HEK293 (cell line): ENCODE measurements around the gene TTC23L.

Source experiments
- HOXD13 ChIP-seq: sonication (generic); formaldehyde crosslinking; IDR thresholded peaks from 2 replicates; pipeline ENCODE4 v1.8.0; 2022; ENCODE audit warnings: missing genetic modification reagents, borderline replicate concordance
- SP3 ChIP-seq: fragments of 450-650 bp; formaldehyde crosslinking; IDR thresholded peaks from 2 replicates; pipeline ENCODE4 v1.5.1; 2016; ENCODE audit warnings: missing biosample characterization, missing genetic modification characterization
- ZNF132 ChIP-seq: fragments of 450-650 bp; formaldehyde crosslinking; IDR thresholded peaks from 2 replicates; pipeline ENCODE4 v1.5.1; 2017; ENCODE audit warnings: missing biosample characterization, missing genetic modification characterization, borderline replicate concordance
- ZNF146 ChIP-seq: fragments of 450-650 bp; formaldehyde crosslinking; IDR thresholded peaks from 2 replicates; pipeline ENCODE4 v1.5.1; 2016; ENCODE audit warnings: missing biosample characterization, missing genetic modification characterization
- ZNF155 ChIP-seq: fragments of 450-650 bp; formaldehyde crosslinking; IDR thresholded peaks from 2 replicates; pipeline ENCODE4 v1.5.1; 2016; ENCODE audit warnings: missing biosample characterization, missing genetic modification characterization
- ZNF24 ChIP-seq: fragments of 450-650 bp; formaldehyde crosslinking; IDR thresholded peaks from 2 replicates; pipeline ENCODE4 v1.5.1; 2016; ENCODE audit warnings: missing biosample characterization, missing genetic modification characterization
- ZNF311 ChIP-seq: fragments of 450-650 bp; formaldehyde crosslinking; IDR thresholded peaks from 2 replicates; pipeline ENCODE4 v1.5.1; 2017; ENCODE audit warnings: missing biosample characterization, missing genetic modification characterization, borderline replicate concordance
- ZNF670 ChIP-seq: fragments of 450-650 bp; formaldehyde crosslinking; IDR thresholded peaks from 2 replicates; pipeline ENCODE4 v1.5.1; 2016; ENCODE audit warnings: missing biosample characterization, missing genetic modification characterization, low read depth
- TF ChIP-seq, protein P1 (sequence below): fragments of 450-650 bp; formaldehyde crosslinking; IDR thresholded peaks from 2 replicates; pipeline ENCODE4 v1.5.1; 2016; ENCODE audit warnings: missing biosample characterization, missing genetic modification characterization
- TF ChIP-seq, protein P2 (sequence below): fragments of 450-650 bp; formaldehyde crosslinking; IDR thresholded peaks from 2 replicates; pipeline ENCODE4 v1.5.1; 2016; ENCODE audit warnings: missing biosample characterization, missing genetic modification characterization
- TF ChIP-seq, protein P3 (sequence below): fragments of 450-650 bp; formaldehyde crosslinking; IDR thresholded peaks from 2 replicates; pipeline ENCODE4 v1.5.1; 2016; ENCODE audit warnings: missing biosample characterization, missing genetic modification characterization
- TF ChIP-seq, protein P4 (sequence below): fragments of 450-650 bp; formaldehyde crosslinking; IDR thresholded peaks from 2 replicates; pipeline ENCODE4 v1.5.1; 2016; ENCODE audit warnings: missing biosample characterization, missing genetic modification characterization, borderline replicate concordance

DNA sequence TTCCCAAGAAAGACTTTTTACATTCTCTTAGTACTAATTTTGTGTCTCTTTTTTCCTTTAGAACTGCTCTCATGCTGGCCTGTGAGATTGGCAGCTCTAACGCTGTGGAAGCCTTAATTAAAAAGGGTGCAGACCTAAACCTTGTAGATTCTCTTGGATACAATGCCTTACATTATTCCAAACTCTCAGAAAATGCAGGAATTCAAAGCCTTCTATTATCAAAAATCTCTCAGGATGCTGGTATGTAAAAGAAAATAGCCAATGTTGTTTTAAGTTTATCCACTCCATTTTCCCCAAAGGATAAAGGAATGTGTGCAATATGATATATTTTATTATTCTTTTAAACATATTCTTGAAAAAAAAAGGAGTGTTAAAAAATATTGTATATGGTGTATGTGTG, 27.3 kb upstream of the TTC23L start:
- no peak for TF ChIP-seq HOXD13 (CRISPR knock-in tag)
- no peak for TF ChIP-seq ZNF24 (tag by site-specific recombination)
- TF ChIP-seq, protein P1, sequence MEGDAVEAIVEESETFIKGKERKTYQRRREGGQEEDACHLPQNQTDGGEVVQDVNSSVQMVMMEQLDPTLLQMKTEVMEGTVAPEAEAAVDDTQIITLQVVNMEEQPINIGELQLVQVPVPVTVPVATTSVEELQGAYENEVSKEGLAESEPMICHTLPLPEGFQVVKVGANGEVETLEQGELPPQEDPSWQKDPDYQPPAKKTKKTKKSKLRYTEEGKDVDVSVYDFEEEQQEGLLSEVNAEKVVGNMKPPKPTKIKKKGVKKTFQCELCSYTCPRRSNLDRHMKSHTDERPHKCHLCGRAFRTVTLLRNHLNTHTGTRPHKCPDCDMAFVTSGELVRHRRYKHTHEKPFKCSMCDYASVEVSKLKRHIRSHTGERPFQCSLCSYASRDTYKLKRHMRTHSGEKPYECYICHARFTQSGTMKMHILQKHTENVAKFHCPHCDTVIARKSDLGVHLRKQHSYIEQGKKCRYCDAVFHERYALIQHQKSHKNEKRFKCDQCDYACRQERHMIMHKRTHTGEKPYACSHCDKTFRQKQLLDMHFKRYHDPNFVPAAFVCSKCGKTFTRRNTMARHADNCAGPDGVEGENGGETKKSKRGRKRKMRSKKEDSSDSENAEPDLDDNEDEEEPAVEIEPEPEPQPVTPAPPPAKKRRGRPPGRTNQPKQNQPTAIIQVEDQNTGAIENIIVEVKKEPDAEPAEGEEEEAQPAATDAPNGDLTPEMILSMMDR, result no peak
- no peak for TF ChIP-seq ZNF670 (tag by site-specific recombination)
- TF ChIP-seq, protein P2, sequence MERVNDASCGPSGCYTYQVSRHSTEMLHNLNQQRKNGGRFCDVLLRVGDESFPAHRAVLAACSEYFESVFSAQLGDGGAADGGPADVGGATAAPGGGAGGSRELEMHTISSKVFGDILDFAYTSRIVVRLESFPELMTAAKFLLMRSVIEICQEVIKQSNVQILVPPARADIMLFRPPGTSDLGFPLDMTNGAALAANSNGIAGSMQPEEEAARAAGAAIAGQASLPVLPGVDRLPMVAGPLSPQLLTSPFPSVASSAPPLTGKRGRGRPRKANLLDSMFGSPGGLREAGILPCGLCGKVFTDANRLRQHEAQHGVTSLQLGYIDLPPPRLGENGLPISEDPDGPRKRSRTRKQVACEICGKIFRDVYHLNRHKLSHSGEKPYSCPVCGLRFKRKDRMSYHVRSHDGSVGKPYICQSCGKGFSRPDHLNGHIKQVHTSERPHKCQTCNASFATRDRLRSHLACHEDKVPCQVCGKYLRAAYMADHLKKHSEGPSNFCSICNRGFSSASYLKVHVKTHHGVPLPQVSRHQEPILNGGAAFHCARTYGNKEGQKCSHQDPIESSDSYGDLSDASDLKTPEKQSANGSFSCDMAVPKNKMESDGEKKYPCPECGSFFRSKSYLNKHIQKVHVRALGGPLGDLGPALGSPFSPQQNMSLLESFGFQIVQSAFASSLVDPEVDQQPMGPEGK (tag by site-specific recombination), result no peak
- TF ChIP-seq, protein P3, sequence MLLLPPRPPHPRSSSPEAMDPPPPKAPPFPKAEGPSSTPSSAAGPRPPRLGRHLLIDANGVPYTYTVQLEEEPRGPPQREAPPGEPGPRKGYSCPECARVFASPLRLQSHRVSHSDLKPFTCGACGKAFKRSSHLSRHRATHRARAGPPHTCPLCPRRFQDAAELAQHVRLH (tag by site-specific recombination), result no peak
- TF ChIP-seq, protein P4, sequence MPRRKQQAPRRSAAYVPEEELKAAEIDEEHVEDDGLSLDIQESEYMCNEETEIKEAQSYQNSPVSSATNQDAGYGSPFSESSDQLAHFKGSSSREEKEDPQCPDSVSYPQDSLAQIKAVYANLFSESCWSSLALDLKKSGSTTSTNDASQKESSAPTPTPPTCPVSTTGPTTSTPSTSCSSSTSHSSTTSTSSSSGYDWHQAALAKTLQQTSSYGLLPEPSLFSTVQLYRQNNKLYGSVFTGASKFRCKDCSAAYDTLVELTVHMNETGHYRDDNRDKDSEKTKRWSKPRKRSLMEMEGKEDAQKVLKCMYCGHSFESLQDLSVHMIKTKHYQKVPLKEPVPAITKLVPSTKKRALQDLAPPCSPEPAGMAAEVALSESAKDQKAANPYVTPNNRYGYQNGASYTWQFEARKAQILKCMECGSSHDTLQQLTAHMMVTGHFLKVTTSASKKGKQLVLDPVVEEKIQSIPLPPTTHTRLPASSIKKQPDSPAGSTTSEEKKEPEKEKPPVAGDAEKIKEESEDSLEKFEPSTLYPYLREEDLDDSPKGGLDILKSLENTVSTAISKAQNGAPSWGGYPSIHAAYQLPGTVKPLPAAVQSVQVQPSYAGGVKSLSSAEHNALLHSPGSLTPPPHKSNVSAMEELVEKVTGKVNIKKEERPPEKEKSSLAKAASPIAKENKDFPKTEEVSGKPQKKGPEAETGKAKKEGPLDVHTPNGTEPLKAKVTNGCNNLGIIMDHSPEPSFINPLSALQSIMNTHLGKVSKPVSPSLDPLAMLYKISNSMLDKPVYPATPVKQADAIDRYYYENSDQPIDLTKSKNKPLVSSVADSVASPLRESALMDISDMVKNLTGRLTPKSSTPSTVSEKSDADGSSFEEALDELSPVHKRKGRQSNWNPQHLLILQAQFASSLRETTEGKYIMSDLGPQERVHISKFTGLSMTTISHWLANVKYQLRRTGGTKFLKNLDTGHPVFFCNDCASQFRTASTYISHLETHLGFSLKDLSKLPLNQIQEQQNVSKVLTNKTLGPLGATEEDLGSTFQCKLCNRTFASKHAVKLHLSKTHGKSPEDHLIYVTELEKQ (tag by site-specific recombination), result no peak
- TF ChIP-seq ZNF155, result no peak
- no peak for TF ChIP-seq SP3 (tag by site-specific recombination)
- TF ChIP-seq ZNF311 (tag by site-specific recombination), result no peak
- no peak for TF ChIP-seq ZNF146 (tag by site-specific recombination)
- TF ChIP-seq ZNF132, result no peak
